Neural progenitor cell (in vitro differentiated cells): ENCODE results near the gene ELOVL2.

Source experiments
- CTCF ChIP-seq: fragments of 200-600 bp; sonication (generic); IDR thresholded peaks from 2 replicates; pipeline ENCODE4 v1.5.1; 2017; ENCODE audit warnings: antibody characterized with exemption, mild to moderate bottlenecking
- EZH2 ChIP-seq: fragments of 200-600 bp; sonication (generic); IDR thresholded peaks from 2 replicates; pipeline ENCODE4 v1.6.1; 2017; ENCODE audit warnings: antibody characterized with exemption, mild to moderate bottlenecking, moderate library complexity

- no peak for TF ChIP-seq CTCF
- TF ChIP-seq EZH2, result peak; percentile 73
Measured at GRCh38 chr6:11043378-11043960, 636 bp downstream of the ELOVL2 start.
